Measurements from ENCODE around the gene RNF217. TPM values are rescaled to one million over a fixed set of nuclear protein-coding genes. Genes with fewer than 3 reads are reported as not detected.
"Not testable (repeated sequence)": the region's sequence is repeated elsewhere in the genome, so short reads cannot be mapped to it uniquely, and the experiment has no call there.

Gene RNF217
- total RNA-seq, 1 donor from 2014 or later = 9.0 TPM

- ATAC-seq (ENCODE audit: poor library complexity) (no peak), DNase-seq (no peak)
- intact Hi-C loops (cut with DNase I) = no loop called here
Observed at GRCh38 chr6:125003070-125003469, 40.8 kb downstream of the RNF217 start.

GRCh38 chr6:125004198-125004597 lies 42.0 kb downstream of the RNF217 start:
- ATAC-seq (ENCODE audit: poor library complexity) (peak; percentile 91), DNase-seq (no peak)
- intact Hi-C loops (cut with DNase I) = no loop called here

GRCh38 chr6:125004797-125005595 lies 42.8 kb downstream of the RNF217 start:
- DNase-seq = no peak
- no peak for ATAC-seq (ENCODE audit: poor library complexity)
- intact Hi-C loops (cut with DNase I) = no loop called here

- intact Hi-C loops (cut with DNase I) = no loop called here
- ATAC-seq (ENCODE audit: poor library complexity) (no peak), DNase-seq (no peak)
Observed at GRCh38 chr6:125008261-125008703, 46.0 kb downstream of the RNF217 start.

- intact Hi-C loops (cut with DNase I) = no loop called here
- DNase-seq (no peak), ATAC-seq (ENCODE audit: poor library complexity) (no peak)
Observed at GRCh38 chr6:125008957-125009356, 46.7 kb downstream of the RNF217 start.

GRCh38 chr6:125009578-125009977 lies 47.3 kb downstream of the RNF217 start:
- intact Hi-C loops (cut with DNase I) = no loop called here

GRCh38 chr6:125013938-125014660 lies 51.9 kb downstream of the RNF217 start:
- ATAC-seq (ENCODE audit: poor library complexity) = peak; percentile 56
- intact Hi-C loops (cut with DNase I) = no loop called here
- no peak for DNase-seq

More at GRCh38 chr6:125009578-125009977, 47.3 kb downstream of the RNF217 start:
- DNase-seq (no peak), ATAC-seq (ENCODE audit: poor library complexity) (no peak)

- ATAC-seq (ENCODE audit: poor library complexity) = no peak
- intact Hi-C loops (cut with DNase I) = no loop called here
- no peak for DNase-seq
Observed at GRCh38 chr6:125014661-125014957, 52.4 kb downstream of the RNF217 start.

- intact Hi-C loops (cut with DNase I) = no loop called here
- ATAC-seq (ENCODE audit: poor library complexity) (no peak), DNase-seq (no peak)
Observed at GRCh38 chr6:125015152-125015551, 52.9 kb downstream of the RNF217 start.

GRCh38 chr6:125018136-125018535 lies 55.9 kb downstream of the RNF217 start:
- DNase-seq (no peak), ATAC-seq (ENCODE audit: poor library complexity) (no peak)
- intact Hi-C loops (cut with DNase I) = no loop called here

- intact Hi-C loops (cut with DNase I) = no loop called here
- DNase-seq (no peak), ATAC-seq (ENCODE audit: poor library complexity) (no peak)
Observed at GRCh38 chr6:125019281-125019680, 57.0 kb downstream of the RNF217 start.

GRCh38 chr6:125019918-125020317 lies 57.7 kb downstream of the RNF217 start:
- peak; percentile 61 for ATAC-seq (ENCODE audit: poor library complexity)
- no peak for DNase-seq
- intact Hi-C loops (cut with DNase I) = no loop called here

- intact Hi-C loops (cut with DNase I) = no loop called here
- DNase-seq = no peak
- ATAC-seq (ENCODE audit: poor library complexity) = peak; percentile 51
Observed at GRCh38 chr6:125020385-125020784, 58.1 kb downstream of the RNF217 start.

- DNase-seq (no peak), ATAC-seq (ENCODE audit: poor library complexity) (peak; percentile 73)
- intact Hi-C loops (cut with DNase I) = no loop called here
Observed at GRCh38 chr6:125022391-125022989, 60.3 kb downstream of the RNF217 start.

- intact Hi-C loops (cut with DNase I) = no loop called here
- ATAC-seq (ENCODE audit: poor library complexity) = no peak
- DNase-seq = no peak
Observed at GRCh38 chr6:125025164-125025854, 63.1 kb downstream of the RNF217 start.

- DNase-seq (no peak), ATAC-seq (ENCODE audit: poor library complexity) (no peak)
- intact Hi-C loops (cut with DNase I) = no loop called here
Observed at GRCh38 chr6:125027287-125027686, 65.0 kb downstream of the RNF217 start.

- DNase-seq = no peak
- intact Hi-C loops (cut with DNase I) = no loop called here
- ATAC-seq (ENCODE audit: poor library complexity) = no peak
Observed at GRCh38 chr6:125030969-125031368, 68.7 kb downstream of the RNF217 start.

GRCh38 chr6:125031385-125031784 lies 69.1 kb downstream of the RNF217 start:
- DNase-seq (no peak), ATAC-seq (ENCODE audit: poor library complexity) (no peak)
- intact Hi-C loops (cut with DNase I) = no loop called here

GRCh38 chr6:125034929-125035328 lies 72.7 kb downstream of the RNF217 start:
- ATAC-seq (ENCODE audit: poor library complexity); DNase-seq; intact Hi-C loops (cut with DNase I): not testable (repeated sequence)
